SIG-M5 treated with dmso at 0.1 percent for 504 hours (cell line): ENCODE data around the gene ALAS1.
A peak's percentile ranks its signal among the peaks of the same experiment; 100 is the strongest.

Experiments
- DNase-seq: peaks from one replicate; lab custom pipeline; 2025; ENCODE audit not compliant: unreplicated experiment; lab: John Stamatoyannopoulos, UW

Gene ALAS1

DNA sequence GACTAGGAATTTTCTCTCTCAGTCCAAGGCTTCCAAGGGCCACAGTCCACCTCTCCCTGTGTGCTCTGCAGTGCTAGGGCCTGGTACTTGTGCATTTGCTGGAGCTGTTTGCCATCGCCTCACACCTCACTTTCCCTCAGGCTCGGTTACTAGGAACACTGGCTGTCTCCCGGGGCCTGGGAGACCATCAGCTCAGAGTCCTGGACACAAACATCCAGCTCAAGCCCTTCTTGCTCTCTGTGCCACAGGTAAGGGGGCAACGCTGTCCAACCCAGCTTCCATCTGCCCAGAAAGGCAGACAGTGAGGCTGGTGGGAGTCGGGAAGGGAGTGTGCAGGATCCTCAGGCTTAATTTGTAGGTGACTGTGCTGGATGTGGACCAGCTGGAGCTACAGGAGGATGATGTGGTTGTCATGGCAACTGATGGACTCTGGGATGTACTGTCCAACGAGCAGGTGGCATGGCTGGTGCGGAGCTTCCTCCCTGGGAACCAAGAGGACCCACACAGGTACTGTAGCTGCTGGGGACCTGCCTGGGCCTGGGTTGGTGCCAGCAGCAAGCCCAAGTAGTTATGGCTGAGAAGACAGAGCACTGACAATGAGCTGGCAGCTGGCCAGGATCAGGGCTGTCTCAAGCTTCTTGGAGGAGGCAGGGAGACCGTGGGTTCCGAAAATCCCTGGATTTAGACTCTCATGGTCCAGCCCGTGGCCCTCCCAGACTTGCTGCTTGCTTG is 51.0 kb downstream of the ALAS1 start:
- DNase-seq = no peak

DNA sequence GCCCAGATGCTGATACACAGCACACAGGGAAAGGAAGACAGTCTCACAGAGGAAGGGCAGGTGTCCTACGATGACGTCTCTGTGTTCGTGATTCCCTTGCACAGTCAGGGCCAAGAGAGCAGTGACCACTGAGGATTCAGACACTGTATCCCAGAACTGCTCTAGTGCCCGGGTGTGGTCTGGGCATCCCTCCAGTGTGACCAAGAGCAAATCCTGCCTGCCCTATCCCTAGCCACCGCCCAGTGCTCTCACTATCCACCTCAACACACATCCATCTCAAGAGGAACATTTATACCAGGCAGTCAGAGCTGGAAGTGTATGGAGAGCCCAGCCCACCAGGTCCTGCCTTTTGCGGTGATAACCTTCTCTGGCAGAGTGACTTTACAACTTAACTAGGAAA is 51.7 kb downstream of the ALAS1 start:
- DNase-seq = no peak

DNA sequence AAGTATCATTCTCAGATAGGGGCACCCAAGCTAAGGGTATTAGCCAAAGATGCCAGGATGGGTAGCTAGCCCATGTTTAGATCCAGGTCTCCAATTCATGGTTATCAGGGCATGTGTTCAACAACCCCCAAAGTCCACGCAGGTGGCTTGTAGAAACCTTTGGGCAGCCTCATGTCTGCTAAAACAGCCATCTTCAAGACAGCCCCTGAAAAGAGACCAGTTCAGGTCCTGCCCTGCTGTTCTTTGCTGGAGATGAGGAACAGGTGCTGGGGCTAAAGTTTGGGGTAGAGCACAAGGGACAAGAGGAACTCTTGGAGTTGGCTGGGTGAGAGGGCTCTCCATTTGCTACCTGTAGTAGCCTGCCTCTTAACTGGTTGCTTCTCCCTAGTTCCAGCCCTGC is 52.2 kb downstream of the ALAS1 start:
- no peak for DNase-seq

DNA sequence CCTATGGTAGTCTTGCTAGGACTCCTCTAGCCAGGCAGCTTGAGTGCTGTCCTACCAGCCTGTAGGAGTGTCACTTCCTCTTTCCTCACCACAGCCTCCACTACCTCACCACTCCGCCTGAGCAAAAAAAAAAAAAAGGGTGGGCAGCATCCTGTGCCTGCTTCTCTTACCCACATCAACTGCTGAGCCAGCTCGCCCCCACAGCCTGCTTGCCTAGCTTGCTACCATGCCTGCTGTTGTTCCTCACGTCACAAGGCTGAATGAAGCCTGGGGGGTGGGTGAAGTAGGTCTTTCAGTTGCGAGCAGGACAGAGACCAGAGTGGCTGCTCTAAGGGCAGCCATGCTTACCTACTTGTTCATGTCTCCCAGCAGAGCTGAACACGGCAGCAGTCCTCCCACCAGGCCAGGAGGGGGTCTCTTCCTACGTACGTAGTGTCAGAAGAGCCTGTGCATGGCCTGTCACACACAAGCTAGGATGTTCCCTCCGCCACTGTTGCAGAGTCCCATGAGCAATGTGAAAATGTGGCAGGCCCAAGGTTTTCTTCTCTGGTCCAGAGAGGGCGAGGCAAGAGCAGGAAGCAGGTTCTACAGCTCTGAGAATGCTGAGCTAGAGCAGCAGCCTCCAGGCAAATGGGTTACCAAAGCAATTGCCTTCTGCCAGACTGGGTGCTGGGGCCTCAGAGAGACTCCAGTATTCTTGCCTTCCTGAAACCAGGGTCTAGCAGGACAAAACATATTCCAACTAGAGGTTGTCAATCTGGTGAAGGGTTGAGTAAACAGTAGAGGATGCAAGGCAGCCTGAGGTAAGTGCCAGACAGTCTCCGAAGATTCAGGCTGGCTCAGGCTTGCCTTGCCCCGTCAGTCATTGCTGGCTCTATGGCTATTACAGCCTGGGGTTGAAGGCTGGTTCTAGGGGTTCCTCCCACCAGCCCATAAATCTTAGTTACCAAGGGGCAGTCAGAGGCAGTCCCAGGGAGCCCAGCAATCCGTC is 55.6 kb downstream of the ALAS1 start:
- DNase-seq = peak; percentile 93

DNA sequence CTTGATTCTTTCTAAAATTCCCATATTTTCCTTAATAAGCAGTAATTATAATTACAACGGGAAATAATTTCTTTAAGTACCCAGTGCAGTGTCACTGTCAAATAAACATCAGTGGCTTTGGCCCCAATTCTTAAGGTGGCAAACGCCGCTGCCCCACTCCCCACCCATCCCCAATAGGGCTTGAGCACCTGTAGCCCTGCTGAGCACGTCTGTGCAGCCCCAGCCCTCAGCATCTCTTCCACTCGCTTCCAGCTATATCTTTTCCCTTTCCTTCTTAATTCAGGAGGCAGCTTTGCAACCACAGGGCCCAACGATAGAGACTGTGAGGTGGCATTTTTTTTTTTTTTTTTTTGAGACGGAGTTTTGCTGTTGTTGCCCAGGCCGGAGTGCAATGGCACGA is 56.6 kb downstream of the ALAS1 start:
- DNase-seq = no peak

DNA sequence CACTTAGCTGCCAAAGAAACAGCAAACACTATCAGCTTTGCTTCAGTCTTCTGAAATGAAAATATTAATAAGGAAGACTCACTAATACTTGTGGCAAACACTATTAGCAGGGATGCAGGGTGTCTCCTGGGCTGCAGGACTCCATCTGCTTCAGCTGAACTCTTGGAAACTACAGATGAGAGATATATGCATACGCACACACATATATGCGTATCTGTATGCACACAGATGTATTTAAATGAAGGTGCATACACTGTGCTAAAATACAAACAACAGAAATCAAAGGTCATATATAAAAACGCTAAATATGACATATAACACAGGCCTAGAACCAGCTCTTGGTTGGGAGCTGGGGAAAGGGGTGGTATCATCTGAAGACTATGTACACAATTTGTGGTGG is 58.2 kb downstream of the ALAS1 start:
- DNase-seq = no peak

DNA sequence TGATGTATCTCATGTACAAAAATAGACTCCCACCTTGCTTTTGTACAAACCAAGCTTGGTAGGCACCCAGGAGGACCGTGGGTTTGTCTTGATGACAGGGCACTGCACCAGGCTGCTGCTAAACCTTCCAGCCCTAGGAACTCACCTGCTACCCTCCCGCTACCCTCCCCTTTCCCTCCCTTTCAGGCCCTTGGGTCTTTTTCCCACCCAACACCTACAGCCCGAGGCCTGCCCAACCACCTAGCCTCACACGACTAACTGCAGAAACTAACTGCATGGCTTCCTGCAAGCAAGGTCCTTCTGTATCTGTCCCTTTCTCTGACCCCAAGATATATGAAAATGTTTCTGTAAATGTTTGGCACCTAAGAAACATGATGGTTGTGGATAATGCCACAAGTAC is 58.7 kb downstream of the ALAS1 start:
- no peak for DNase-seq

DNA sequence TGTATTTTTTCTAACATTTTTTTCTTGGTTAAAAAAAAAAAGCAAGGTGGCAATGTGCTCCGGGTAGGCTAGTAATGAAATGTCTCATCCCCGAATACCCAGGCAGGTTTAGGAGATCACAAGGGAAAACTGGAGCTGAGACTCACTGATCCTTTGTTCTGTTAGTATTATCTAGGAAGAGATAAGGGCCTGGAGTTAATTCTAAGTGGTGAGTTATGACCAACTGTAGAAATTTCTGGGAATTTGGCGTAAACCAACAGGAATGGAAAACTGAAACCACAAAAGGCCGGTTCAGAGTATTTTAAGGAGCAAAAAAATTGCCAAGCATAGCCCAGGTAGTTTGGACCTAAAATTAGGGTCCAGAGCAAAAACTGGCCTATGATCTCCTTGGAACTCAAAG is 60.0 kb downstream of the ALAS1 start:
- DNase-seq = no peak

DNA sequence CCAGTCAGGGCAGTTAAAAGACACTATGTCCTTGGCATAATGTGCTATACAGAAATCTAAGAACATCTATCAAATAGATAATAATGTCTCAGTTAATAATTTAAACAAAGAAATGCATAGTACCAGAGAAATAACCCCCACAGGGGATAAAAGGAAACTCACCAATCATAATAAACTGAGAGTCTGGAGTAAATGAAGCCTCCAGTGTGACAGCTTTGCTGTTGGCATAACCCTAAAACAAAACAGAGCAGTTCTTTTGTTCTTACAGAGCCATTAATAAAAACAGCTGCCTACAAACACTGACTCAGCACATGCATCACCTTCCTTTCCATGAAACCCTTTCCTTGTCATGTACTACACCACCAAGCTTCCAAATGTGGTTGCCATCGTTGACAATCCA is 61.1 kb downstream of the ALAS1 start:
- no peak for DNase-seq

DNA sequence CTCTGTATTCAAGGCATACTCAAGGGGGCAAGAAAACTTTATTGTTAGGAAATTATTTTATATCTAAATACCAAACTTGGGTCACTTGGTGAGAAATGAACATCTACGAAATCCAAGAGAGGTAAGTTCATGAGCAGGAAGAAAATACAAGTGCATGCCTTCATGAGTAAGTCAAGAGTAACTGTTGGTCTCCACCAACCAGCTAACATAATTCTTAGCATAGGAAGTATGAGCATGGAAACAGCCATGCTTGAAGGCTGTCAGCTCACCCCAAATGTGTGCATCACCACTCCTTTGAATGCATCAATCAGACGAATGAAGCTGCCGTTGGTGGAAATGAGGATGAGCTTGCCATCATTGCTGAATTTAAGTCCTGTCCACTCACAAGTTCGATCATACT is 61.5 kb downstream of the ALAS1 start:
- no peak for DNase-seq

DNA sequence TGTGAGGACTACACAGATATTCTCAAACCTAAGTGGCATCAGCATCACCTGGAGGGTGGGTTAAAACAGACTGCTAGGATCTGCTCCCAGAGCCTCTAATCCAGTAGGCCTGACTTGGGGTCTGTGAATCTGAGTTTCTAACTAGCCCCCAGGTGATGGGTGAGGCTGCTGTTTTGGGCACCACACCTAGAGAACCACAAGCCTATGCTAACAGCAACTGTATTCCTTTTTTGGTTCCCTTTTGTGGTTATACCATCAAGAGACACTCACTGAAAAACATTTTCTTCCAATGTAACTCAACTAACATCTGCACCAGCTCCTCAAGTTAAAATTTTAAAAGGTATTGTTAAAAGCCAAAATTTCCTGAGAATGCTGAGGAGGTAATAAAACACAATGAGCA is 64.5 kb downstream of the ALAS1 start:
- no peak for DNase-seq
